GM21717 (cell line): ENCODE data around the gene PAPLN.

Experiments
- ATAC-seq: cut with Tn5 transposase; IDR thresholded peaks from one replicate; pipeline ENCODE4 v1.9.1; 2021; ENCODE audit warnings: mild to moderate bottlenecking, moderate library complexity; ENCODE audit not compliant: unreplicated experiment

Gene PAPLN

GRCh38 chr14:73258845-73259611, 21.7 kb downstream of the PAPLN start:
- no peak for ATAC-seq

DNA sequence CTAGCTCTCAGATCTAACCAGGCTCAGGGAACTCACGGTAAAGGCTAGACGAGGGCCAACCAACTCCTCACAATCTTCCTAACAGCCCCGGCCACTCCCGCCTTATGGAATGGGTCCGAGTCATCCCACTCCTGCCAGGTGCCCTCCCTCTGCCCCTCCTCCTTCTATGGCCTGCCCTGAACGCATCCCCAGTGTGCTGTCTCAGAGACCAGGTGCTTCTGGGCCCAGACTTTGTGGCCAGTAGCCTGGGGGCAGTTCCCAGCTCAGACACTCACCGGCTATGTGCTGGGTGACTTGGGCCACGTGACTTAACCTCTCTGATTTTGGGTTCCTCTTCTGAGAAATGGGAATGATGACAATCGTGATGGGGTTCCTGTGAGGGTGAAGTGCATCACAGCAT, 22.5 kb downstream of the PAPLN start:
- ATAC-seq = no peak

DNA sequence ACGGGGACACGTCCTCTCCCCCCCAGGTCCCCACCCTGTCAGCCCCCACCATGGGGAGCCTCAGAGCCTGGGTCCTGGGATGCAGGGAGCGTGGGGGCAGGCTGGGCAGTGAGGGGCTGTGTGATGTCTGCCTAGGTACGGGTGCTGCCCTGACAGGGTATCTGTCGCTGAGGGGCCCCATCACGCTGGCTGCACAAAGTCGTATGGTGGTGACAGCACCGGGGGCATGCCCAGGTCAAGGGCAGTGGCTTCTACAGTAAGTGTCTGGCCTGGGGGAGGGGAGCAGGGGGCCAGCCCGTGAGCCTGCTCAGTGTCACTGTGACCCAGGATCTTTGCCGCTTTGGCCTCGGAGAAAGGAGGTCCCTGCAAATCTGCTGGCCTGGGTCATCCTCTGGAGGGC, 23.3 kb downstream of the PAPLN start:
- no peak for ATAC-seq

- ATAC-seq = no peak
These were observed 23.8 kb downstream of the PAPLN start for GRCh38 chr14:73261075-73261474.

- no peak for ATAC-seq
These were observed 24.5 kb downstream of the PAPLN start for GRCh38 chr14:73261520-73262426.

DNA sequence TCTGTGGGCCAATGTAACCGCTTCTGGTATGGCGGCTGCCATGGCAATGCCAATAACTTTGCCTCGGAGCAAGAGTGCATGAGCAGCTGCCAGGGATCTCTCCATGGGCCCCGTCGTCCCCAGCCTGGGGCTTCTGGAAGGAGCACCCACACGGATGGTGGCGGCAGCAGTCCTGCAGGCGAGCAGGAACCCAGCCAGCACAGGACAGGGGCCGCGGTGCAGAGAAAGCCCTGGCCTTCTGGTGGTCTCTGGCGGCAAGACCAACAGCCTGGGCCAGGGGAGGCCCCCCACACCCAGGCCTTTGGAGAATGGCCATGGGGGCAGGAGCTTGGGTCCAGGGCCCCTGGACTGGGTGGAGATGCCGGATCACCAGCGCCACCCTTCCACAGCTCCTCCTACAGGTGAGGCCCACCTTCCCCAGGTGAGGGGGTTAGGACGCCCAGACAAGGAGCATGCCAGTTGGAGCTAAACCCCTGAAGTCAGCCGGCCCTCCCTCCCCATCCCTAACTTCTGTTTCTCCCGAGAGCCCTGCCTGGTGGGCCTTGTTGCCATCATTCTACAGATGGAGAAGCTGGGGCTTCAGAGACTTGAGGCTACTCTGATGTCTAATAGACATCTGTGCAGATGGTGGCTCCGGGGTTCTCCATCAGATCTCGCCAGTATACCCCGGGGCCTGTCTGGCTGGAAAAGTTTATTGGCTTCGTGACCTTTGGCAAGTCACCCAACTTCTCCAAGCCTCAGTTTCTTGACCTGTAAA, 25.3 kb downstream of the PAPLN start:
- no peak for ATAC-seq

- ATAC-seq = no peak
These were observed 26.3 kb downstream of the PAPLN start for GRCh38 chr14:73263606-73264005.

GRCh38 chr14:73264080-73264884, 27.0 kb downstream of the PAPLN start:
- ATAC-seq = no peak

- no peak for ATAC-seq
These were observed 27.8 kb downstream of the PAPLN start for GRCh38 chr14:73264885-73265720.

GRCh38 chr14:73265721-73266046, 28.4 kb downstream of the PAPLN start:
- no peak for ATAC-seq

DNA sequence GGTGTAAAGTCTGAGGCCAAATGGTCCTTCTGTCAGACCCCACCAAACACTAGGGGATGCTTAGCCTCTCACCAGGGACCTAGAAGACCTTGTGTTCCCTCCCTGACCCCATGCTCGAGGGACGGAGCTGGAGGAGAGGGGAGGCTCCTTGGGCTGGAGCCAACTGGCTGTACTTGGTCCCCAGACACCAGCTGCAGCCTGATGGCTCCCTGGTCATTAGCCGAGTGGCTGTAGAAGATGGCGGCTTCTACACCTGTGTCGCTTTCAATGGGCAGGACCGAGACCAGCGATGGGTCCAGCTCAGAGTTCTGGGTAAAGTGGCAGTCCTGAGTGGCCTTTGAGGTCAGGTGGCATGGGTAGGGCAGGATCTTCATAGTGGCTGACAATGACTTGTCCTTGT, 29.0 kb downstream of the PAPLN start:
- ATAC-seq = no peak

DNA sequence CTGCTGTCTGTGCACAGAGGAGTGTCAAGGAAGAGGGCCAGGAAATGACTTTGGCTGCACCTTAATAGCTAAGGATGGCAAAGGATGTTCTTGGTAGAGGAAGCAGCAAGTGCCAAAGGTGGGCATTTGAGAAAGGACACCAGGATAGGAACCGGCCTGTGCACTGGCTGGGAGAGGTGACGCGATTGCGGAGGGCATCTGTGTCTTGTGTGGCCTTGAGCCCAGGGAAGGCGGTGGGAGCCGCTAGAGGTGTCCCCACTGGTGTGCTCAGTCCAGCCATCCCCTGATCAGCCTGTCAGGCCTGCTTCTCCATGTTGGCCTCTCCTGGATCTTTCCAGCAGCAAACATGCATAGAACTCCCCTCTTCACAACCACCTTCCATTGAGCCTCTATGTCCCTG, 30.2 kb downstream of the PAPLN start:
- ATAC-seq = no peak

GRCh38 chr14:73269729-73270531, 32.6 kb downstream of the PAPLN start:
- no peak for ATAC-seq

GRCh38 chr14:73272393-73272792, 35.1 kb downstream of the PAPLN start:
- ATAC-seq = no peak

DNA sequence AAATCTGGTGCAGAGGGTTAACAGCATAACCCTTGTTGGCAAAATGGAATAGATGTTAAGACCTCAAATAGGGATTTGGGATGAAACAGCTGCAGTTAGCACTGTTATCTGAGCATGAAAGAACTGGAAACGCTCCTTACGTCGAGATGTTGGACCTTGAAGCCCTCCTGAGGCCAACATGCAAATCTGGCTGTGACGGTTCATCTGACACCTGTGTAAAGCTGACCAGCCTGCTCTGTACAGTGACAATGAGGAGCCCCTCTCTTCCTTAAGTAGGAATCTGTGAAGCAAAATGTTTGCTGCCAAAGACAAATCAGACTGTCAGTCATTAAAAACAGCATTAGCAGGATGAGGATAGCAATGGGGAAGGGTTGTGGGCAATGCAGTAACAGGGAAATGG, 36.5 kb downstream of the PAPLN start:
- no peak for ATAC-seq

- no peak for ATAC-seq
These were observed 39.5 kb downstream of the PAPLN start for GRCh38 chr14:73276836-73277235.

DNA sequence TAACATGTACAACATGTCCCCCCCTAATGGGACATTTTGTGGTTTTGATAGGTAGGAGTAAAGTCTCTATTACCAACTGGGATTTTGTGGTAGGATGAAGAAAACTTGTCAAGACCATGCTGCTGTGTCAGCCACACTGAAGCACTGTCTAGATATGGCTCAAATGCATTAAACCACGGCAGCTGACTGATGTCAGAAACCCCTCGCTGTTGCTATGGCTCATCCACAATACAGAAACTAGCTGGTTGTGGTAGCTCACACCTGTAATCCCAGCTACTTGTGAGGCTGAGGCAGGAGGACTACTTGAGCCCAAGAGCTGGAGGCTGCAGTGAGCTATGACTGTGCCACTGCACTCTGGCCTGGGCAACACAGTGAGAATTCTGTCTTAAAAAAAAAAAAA, 40.1 kb downstream of the PAPLN start:
- no peak for ATAC-seq

DNA sequence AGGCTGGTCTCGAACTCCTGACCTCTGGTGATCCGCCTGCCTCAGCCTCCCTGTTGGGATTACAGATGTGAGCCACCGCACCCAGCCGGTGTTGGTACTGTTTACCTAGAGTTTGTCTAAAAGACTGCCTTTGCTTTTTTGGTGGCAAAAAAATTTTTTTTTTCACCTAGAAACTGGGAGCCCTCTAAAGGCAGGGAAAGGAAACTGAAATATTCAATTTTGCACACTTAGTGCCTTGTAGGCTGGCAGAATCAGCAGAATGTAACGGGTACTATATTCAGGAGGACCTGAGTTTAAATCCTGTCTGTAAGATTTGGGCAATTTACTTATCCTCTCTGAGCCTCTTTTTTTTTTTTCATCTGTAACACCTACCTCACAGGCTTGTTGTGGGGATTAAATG, 43.6 kb downstream of the PAPLN start:
- ATAC-seq = no peak
